GM12891 (cell line): Measurements from ENCODE around the gene KCNE2.
"Not testable (repeated sequence)": the region's sequence is repeated elsewhere in the genome, so short reads cannot be mapped to it uniquely, and the experiment has no call there.

Experiments used
- POLR2A ChIP-seq: IDR thresholded peaks from 2 replicates; pipeline ENCODE4 v1.6.1; 2011; ENCODE audit warnings: low read depth, low read length, control low read depth
- POLR2AphosphoS5 ChIP-seq: IDR thresholded peaks from 2 replicates; pipeline ENCODE4 v1.6.1; 2011; ENCODE audit warnings: low read depth, low read length, control low read depth
- POU2F2 ChIP-seq: IDR thresholded peaks from 2 replicates; pipeline ENCODE4 v1.6.1; 2011; ENCODE audit warnings: low read depth, mild to moderate bottlenecking, control low read depth, low read length, moderate library complexity
- TAF1 ChIP-seq: IDR thresholded peaks from 2 replicates; pipeline ENCODE4 v1.6.1; 2011; ENCODE audit warnings: low read depth, low read length, control low read depth

GRCh38 chr21:34383138-34383537 is 19.3 kb downstream of the KCNE2 start:
- not testable (repeated sequence) for TF ChIP-seq POLR2A, POLR2AphosphoS5, POU2F2, TAF1
